NCI-H1092 treated with DMSO at 0.1 percent for 48 hours (cell line): ENCODE measurements around the gene AXIN1.
"Not testable (repeated sequence)": the region's sequence is repeated elsewhere in the genome, so short reads cannot be mapped to it uniquely, and the experiment has no call there.

ENCODE experiments used
- DNase-seq: peaks from one replicate; lab custom pipeline; 2025; lab: John Stamatoyannopoulos, UW

AXIN1 gene, protein sequence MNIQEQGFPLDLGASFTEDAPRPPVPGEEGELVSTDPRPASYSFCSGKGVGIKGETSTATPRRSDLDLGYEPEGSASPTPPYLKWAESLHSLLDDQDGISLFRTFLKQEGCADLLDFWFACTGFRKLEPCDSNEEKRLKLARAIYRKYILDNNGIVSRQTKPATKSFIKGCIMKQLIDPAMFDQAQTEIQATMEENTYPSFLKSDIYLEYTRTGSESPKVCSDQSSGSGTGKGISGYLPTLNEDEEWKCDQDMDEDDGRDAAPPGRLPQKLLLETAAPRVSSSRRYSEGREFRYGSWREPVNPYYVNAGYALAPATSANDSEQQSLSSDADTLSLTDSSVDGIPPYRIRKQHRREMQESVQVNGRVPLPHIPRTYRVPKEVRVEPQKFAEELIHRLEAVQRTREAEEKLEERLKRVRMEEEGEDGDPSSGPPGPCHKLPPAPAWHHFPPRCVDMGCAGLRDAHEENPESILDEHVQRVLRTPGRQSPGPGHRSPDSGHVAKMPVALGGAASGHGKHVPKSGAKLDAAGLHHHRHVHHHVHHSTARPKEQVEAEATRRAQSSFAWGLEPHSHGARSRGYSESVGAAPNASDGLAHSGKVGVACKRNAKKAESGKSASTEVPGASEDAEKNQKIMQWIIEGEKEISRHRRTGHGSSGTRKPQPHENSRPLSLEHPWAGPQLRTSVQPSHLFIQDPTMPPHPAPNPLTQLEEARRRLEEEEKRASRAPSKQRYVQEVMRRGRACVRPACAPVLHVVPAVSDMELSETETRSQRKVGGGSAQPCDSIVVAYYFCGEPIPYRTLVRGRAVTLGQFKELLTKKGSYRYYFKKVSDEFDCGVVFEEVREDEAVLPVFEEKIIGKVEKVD

DNA sequence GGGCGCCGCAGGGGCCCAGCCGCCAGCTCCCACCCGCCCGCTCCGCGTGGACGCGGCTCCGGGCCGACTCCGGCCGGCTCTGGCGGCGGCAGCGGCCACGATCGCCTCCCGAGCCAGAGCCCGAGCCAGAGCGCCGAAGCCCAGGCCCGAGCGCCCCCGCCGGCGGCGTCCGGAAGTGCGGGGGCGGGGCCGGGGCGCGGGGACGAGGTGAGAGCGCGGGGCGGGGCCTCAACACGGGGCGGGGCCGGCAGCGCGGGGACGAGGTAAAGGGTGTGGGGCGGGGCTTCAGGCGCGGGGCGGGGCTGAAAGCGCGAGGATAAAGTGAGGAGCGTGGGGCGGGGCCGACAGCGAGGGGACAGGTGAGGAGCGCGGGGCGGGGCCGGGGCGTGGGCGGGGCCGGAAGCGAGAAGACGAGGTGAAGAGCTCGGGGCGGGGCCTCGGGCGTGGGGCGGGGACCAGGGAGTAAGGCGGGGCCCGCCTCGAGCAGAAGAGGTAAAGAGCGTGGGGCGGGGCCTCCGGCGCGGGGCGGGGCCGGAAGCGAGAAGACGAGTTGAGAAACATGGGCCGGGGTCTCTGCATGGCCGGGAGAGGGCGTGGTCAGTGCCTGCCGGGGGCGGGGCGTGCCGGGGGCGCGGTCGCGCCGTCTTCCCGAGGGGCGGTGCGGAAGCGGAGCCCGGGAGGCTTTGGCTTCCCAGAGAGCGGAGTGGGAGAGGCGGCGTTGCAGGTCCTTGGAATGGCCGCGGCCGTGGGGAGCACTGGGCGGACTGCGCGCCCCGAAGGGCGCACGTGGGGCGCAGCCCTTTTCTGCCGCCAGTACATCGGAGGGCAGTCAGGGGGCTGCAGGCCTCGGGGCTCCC, at the start of gene AXIN1:
Gene AXIN1, minus strand, starts transcription at position 177 of the 857 bp plus-strand sequence. CDS start 5,698 bp downstream, outside the sequence.
- peak; percentile 98 for DNase-seq

- peak; percentile 89 for DNase-seq
Measured at GRCh38 chr16:401468-402348, 49.2 kb upstream of the AXIN1 start, which contains the start of gene DECR2. TSS of gene DECR2 (plus strand) at chr16:401885. CDS start at chr16:401964, 79 bp downstream.

DNA sequence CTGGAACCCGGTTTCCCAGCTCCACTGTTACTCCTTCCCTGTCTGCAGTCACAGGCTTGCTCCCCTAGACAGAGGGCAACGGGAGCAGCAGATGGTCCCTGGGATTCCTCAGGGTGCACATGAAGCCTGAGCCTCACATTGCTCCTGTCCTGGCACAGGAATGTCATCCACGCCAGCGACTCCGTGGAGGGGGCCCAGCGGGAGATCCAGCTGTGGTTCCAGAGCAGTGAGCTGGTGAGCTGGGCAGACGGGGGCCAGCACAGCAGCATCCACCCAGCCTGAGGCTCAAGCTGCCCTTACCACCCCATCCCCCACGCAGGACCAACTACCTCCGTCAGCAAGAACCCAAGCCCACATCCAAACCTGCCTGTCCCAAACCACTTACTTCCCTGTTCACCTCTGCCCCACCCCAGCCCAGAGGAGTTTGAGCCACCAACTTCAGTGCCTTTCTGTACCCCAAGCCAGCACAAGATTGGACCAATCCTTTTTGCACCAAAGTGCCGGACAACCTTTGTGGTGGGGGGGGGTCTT, 47.6 kb upstream of the AXIN1 start:
- no peak for DNase-seq

DNA sequence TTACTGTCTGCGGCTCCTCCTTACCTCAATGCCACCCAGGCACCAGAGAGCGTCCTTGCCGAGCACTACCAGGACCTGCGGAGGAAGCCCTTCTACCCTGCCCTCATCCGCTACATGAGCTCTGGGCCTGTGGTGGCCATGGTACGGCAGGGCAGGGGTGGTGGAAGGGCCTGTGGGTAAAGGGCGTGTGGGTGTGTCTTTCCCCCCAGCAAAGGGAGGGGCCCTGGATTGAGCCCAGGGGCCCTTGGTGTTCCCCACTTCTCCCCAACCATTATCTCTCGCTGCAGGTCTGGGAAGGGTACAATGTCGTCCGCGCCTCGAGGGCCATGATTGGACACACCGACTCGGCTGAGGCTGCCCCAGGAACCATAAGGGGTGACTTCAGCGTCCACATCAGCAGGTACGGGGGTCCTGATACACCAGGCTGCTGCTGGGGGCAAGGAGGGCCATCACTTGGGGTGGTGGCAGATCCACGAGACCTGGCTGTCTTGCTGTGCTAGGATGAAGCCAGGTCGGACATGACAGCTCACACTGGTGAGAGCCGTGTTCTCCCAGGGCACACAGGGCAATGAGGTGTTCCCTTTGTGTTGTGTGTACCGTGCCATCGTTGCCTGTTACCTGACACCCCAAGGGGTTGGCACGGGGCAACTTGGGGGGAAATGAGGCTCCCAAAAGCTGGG, 47.0 kb upstream of the AXIN1 start:
- no peak for DNase-seq

DNA sequence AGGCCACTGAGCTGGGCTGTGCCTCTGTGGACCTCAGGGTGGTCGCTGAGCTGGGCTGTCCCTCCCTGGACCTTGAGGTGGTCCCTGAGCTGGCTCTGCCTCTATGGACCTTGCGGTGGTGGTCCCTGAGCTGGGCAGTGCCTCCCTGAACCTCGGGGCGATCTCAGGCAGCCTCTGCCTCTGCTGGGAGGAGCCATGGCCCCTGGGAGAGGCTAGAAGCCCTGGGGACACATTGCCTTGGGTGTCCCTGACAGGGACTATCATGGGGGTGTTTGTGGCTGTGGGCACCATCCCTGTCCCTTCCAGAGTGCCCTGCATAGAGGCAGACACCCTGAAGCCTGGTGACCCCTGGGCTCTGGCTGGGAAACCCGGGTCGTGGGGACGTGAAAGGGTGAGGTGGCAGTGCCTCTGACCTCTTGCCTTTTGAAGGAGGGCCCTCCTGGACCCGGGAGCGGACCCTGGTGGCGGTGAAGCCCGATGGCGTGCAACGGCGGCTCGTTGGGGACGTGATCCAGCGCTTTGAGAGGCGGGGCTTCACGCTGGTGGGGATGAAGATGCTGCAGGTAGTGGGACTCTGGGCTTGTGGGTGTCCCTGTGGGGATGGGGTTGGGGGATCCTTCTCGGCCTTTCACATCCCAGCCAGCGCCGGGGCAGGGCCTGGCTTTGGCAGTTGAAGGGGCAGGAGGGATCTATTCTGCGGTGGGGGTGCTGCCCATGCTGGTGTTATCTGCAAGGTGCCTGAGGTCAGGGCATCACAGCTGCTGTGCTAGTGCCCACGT, 46.2 kb upstream of the AXIN1 start:
- no peak for DNase-seq

DNA sequence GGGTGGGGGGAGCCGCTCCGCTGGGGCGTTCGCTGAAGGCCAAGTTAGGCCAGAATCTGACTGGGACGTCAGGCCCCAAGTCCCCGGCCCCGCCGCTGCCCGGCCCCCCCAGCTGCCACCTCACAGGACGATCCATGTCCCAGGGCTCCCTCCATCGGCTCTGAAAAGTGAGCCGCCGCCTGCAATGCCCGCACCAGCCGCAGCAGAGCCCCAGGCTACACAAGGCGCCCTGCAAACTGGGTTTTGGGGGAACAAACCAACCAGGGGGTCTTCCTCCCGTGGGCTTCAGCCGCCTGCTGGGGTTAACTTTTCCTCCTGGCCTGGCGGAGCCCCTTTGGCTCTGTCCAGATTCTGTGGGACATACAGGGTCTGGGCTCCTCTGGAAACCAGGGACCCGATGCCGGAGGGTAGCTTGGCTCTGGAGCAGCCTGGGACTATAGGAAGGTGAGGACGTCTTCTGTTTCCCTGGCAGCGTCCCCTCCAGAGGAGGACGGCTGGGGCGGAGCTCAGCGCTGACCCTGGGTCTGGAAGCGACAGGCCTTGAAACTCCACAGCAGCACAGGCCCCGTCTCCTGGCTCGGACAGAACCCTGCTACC, 45.3 kb upstream of the AXIN1 start:
- no peak for DNase-seq

DNA sequence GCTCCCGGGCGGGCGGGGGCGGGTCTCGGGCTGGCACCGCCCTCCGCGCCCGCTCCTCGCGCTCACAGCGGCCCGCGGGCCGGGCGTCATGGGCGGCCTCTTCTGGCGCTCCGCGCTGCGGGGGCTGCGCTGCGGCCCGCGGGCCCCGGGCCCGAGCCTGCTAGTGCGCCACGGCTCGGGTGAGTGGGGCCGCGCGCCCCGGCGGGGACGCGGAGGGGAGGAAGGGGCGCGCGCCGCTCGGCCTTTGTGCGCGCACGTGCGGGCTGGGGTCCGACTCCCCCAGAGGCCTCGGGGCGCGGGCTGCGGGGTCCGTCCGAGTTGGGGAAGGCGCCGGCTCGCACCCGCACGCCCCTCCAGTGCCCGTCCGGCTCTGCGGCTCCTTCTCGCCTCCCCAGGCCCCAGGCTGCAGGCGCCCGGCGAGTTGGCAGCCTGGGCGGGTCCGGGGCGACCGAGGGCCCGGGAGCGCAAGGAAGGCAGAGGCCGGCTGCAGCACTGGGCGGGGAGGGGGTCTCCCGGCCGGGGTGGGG, 44.7 kb upstream of the AXIN1 start, which contains the start of gene NME4:
Gene NME4, plus strand, starts transcription at position 65 of the 527 bp plus-strand sequence. Its CDS starts 24 bp downstream, at position 89.
- peak; percentile 37 for DNase-seq

- peak; percentile 55 for DNase-seq
Measured at GRCh38 chr16:396605-397004, 44.1 kb upstream of the AXIN1 start.

GRCh38 chr16:396199-396598, 43.7 kb upstream of the AXIN1 start:
- peak; percentile 55 for DNase-seq

- DNase-seq, result no peak
Measured at GRCh38 chr16:392450-393030, 40.0 kb upstream of the AXIN1 start.

DNA sequence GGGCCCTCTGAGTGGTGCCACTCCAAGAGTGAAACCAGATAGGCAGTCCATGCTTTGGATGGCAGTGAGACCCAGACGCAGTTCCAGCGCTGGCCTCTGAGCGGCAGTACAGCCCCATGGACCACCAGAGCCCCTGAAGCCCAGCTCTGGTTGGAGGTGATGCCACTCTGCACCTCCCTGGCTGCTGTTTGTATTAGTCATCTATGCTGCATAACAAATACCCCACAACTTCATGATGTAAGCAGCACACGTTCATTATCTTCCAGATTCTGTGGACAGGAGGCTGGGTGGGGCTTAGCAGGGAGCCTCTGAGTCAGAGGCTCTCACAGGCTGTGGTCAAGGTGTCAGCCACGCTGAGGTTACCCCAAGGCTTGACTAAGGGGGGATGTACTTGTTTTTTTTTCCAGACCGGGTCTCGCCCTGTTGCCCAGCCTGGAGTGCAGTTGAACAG, 39.4 kb upstream of the AXIN1 start:
- DNase-seq, result peak; percentile 41

DNA sequence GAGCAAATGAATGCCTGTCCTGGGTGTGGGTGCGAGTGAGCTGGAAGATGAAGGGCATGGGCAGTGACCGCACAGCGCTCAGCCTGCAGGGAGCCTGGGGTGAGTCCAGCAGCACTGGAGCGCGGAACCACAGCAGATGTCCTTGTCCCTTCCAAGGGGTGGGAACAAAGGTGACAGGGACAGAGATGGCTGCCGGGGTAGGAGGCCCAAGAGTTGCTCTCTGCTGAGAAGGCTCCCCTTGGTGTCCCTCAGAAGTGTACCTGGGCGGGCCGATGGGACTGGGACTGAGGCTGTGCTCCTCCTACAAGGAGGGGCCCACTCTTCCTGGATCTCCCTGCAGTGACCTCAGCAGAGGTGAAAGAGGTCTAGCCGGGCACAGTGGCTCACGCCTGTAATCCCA, 36.8 kb upstream of the AXIN1 start:
- no peak for DNase-seq

GRCh38 chr16:387761-388666, 35.5 kb upstream of the AXIN1 start:
- DNase-seq, result not testable (repeated sequence)

DNA sequence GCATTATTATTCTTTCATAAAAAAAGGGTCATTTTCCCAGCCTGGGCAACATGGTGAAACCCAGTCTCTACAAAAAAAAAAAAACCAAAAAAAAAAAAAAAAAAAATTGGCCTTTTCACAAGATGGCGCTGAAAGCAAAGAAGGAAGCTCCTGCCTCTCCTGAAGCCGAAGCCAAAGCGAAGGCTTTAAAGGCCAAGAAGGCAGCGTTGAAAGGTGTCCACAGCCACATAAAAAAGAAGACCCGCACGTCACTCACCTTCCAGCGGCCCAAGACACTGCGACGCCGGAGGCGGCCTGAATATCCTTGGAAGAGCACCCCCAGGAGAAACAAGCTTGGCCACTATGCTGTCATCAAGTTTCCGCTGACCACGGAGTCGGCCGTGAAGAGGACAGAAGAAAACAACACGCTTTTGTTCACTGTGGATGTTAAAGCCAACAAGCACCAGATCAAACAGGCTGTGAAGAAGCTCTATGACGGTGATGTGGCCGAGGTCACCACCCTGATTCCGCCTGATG, 34.2 kb upstream of the AXIN1 start:
- DNase-seq, result no peak

DNA sequence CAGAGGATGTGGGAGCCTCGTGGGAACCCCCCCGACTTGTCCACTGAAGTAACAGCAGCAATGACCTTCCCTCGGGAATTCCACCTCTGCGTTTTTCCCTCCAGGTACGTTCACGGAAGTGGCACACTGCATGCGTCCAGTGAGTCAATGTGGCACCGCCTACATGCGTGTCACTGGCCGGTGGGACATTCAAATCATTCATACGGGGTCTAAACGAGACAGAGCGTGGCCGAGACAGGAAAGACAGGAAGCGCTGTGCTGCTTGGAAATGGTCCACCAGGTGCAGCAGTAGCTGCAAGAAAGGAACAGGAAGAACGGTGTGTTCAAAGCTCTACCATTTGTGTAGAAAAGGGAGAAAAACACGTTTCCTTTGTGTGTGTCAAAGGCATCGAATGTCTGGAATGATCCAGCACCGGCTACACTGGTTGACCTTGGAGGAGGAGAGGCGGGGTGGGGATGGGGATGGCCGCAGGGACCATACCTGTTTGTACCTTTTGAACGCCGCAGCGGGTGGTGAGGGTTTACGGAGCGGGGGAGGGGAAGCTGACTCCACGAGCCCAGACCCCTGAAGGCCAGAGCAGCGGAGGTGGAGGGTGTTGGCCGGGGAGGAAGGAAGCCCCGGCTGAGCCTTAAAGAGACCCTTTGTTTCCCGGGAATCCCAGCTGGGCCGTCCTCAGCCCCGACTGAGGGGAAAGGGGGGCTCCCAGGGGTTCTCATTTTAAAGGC, 31.0 kb upstream of the AXIN1 start:
- no peak for DNase-seq
